ENCODE measurements around the gene AKT1.
"Not testable (repeated sequence)": the region's sequence is repeated elsewhere in the genome, so short reads cannot be mapped to it uniquely, and the experiment has no call there.

The AKT1 gene

DNA sequence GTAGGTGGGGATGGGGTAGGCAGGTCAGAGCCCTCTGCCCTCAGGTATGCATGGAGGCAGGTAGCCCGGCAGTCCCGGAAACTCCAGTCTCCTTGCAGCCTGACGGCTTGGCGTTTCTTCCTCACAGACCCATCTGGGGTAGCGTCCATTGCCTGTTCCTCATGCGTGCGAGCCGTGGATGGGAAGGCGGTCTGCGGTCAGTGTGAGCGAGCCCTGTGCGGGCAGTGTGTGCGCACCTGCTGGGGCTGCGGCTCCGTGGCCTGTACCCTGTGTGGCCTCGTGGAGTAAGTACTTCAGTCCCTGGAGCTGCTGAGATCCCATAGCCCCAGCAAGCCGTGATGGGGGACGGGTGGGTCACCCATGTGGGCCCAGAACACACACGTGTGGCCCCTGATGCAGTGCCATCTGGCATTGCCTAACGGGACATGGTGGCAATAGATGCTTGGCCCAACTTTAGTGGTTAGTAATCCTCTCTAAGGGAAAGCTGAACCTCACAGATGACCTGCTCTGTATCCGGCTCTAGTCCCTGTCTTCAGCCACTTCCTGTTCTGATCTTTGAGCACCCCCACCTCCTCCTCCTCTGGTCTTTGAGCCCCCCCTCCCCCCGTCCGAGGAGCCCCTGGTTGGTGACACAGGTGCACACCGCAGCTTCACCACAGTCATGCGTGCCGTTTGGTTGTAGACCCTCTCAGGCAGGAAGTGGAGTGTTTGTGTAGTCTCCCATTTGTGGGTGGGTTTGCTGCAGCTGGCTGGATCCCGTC is 38.9 kb downstream of the AKT1 start:
- no peak for DNase-seq

- DNase-seq = no peak
These were observed 39.9 kb downstream of the AKT1 start for GRCh38 chr14:104755621-104756020.

GRCh38 chr14:104754213-104754851 is 41.2 kb downstream of the AKT1 start:
- DNase-seq = no peak

DNA sequence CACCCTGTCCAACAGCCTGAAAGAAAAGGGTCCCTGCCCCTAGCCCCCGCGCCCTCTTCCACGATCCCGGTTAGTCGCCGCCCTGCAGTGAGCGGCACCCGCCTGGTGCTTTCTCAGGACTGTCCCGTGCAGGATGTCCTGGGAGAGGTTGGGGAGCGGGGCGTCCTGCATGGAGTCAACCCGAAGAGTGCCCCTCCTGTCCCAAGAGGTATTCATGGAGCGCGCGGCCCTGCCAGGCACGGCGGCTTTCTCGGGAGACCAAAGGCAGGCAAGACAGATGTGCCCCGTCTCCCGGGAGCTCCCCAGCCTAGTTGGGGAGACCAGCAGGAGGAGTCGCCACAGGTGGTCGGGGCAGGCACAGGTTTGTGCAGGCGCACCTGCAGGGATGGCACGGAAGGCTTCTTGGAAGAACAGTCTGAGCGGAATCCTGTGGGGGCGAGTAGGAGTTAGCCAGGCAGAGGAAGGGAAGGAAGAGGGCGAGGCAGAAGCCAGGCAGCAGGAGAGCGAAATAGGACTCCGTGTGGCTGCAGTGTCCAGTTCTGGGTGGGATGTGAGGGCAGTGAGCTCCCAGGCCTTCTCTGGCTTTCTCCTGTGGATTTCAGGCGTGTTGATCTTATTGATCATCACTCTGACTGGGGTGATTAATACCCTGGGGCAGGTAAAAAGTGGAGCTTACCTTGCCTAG is 41.9 kb downstream of the AKT1 start:
- no peak for DNase-seq

GRCh38 chr14:104752735-104753527 is 42.6 kb downstream of the AKT1 start, which contains the start of gene SIVA1:
Gene SIVA1 (plus strand): TSS chr14:104753147. CDS start chr14:104753202, 55 bp downstream.
- DNase-seq = peak; percentile 89 to 100 (median 99)

GRCh38 chr14:104752423-104752734 is 43.2 kb downstream of the AKT1 start:
- DNase-seq = peak in 1 of 56 donors; percentile 81

DNA sequence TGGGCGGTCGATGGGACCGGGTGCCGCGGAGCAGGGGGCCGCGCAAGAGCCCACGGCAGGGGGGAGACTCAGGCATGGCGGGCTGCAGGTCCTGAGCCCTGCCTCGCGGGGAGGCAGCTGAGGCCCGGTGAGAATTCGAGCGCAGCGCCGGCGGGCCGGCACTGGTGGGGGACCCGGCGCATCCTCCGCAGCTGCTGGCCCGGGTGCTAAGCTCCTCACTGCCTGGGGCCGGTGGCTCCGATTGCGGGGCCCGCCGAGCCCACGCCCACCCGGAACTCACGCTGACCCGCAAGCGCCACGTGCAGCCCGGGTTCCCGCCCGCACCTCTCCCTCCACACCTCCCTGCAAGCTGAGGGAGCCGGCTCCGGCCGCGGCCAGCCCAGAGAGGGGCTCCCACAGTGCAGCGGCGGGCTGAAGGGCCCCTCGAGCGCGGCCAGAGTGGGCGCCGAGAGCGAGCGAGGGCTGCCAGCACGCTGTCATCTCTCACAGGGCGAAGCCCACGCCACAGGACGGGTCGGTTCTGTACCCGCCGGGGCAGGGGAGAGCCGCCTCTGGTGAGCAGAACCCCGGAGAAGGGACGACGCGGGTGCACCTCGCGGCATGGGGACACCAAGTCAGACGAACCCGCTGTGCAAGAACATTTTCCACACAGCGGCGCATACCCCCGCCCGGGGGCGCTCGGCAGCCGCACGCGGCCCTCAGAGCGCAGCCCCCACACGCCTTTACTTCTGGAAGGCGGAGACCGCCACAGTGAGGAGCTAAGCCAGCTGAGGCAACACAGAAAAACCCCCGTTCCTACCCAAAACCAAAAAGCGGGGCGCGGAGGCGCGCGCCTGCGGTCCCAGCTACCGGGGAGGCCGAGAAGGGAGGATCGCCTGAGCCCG is 43.8 kb downstream of the AKT1 start:
- DNase-seq = peak in 1 of 56 donors; percentile 55

DNA sequence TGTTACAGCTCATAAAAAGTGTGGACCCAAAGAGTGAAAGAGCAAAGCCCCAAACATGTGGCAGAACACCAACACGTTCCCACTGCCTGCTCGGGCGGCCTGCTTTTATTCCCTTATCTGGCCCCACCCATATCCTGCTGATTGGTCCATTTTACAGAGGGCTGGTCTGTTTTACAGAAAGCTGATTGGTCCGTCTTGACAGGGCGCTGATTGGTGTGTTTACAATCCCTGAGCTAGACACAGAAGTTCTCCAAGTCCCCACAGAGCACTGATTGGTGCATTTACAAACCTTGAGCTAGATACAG is 44.8 kb downstream of the AKT1 start:
- DNase-seq = not testable (repeated sequence)

GRCh38 chr14:104750056-104750752 is 45.3 kb downstream of the AKT1 start:
- no peak for DNase-seq

- peak in 35 of 56 donors; percentile 14 to 85 (median 64) for DNase-seq
These were observed 46.4 kb downstream of the AKT1 start for GRCh38 chr14:104749111-104749649.

GRCh38 chr14:104747876-104748275 is 47.7 kb downstream of the AKT1 start:
- DNase-seq = no peak

DNA sequence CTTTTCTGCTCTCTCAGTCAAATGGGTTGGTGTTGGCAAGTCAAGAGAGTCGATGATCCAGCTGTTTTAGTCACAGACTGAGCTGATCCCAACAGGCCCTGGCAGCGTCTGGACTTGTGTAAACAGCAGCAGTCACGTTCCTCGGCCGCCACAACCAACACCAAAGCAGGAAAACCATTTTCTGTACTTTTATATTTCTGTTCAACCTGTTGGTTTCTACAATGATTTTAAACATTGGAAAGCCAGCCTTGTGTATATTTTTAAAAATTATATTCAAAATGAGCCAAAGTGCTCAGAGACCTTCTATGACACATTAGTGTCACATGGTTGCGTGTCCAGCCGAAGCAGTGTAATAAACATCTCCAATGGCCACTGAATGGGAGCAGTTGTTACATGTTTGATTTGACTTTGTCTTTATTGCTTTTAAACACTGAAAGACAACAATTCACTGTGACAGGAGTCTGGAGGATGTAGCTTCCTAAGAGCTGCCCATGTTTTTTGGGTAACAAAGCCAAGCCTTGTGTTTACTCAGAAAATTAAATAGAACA is 48.5 kb downstream of the AKT1 start:
- peak in 3 of 56 donors; percentile 29 to 41 (median 33) for DNase-seq

DNA sequence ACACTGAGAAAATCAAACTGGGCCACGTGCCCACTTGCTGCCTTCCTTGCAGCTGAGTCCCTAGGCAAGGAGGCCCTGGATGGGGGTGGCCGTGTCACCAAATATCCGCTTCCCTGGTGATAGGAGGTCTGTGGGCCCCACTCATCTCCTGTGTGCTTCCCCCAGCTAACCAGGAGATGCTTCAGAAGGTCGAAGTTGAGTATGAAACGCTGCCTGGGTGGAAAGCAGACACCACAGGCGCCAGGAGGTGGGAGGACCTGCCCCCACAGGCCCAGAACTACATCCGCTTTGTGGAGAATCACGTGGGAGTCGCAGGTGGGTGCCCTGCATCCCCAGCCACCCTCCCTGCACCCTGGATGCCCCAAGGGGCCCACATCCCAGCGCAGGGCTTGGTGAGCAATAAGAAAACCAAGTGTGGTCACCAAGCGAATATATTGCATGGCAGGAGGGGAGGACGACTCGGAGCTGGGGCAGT is 49.4 kb downstream of the AKT1 start:
- no peak for DNase-seq

GRCh38 chr14:104745431-104745830 is 50.1 kb downstream of the AKT1 start:
- no peak for DNase-seq

DNA sequence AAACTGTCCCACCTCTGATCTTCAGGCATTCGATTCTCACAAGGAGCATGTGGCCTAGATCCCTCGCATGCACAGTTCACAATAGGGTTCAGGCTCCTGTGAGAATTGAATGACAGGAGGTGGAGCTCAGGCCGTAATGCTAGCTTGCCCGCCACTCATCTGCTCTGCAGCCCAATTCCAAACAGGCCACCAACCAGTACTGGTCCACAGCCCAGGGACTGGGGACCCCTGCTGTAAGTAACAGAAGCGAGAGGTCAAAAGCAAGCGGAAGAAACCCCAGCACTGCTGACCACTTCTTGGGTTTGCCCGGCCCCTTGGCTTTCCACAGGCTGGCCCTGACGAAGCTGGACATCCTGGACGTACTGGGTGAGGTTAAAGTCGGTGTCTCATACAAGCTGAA is 51.1 kb downstream of the AKT1 start:
- DNase-seq = no peak

DNA sequence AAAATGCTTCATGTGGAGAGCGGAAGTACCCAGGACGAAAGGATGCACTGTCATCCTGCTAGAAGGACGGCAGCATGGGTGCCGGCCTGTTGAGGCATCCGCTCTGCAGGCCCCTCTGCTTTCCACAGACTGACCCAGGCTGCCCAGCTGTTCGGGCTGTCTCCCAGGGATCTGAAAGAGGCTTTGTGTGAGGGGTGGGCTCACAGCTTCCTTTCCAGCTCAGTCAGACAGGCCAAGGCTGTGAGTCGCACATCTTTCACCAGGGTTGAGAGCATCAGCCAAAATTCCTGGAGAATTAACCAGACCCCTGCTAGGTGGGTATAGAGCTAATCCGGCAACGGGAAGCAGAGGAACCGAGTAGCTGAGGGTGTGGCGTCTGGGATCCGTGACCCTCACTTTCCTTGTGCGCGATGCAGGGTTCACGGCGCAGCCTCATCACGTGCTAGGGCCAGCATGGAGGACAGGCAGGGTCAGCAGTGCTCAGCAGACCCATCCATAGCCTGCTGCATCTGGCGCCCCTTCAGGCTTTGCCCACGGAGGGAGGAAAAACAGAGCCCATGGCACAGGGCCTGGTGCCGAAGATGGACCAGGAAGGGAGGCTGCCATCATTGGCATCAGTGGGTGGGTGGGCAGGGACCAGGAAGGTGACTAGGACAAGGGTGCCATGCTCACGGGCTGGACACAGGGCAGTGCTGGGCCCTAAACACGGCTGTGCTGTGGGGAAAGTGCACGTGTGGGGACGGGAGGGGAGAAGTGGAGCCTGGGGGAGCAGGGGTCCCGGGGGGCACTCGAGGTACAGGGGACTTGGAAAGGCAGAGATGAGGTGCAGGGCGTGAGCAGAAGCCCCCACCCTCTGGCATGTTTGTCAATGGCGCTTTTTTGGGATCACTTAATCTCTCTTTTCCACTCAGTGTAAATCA is 51.8 kb downstream of the AKT1 start:
- DNase-seq = peak in 16 of 56 donors; percentile 8 to 69 (median 39)

GRCh38 chr14:104742586-104743455 is 52.7 kb downstream of the AKT1 start:
- no peak for DNase-seq
